IMR-90 (cell line): ENCODE data around the gene CDC42EP1.

ENCODE experiments used
- CEBPB ChIP-seq: IDR thresholded peaks from 2 replicates; pipeline ENCODE4 v1.6.1; 2012; ENCODE audit warnings: low read depth, low read length, improper control_type of control experiment
- CHD1 ChIP-seq: IDR thresholded peaks from 2 replicates; pipeline ENCODE4 v1.6.1; 2012; ENCODE audit warnings: low read depth, low read length, improper control_type of control experiment
- CTCF ChIP-seq: conservative IDR thresholded peaks from 2 replicates; pipeline ENCODE4 v1.5.1; 2012; ENCODE audit warnings: mild to moderate bottlenecking, low read depth, low read length, improper control_type of control experiment
- MAFK ChIP-seq: IDR thresholded peaks from 2 replicates; pipeline ENCODE4 v1.6.1; 2012; ENCODE audit warnings: low read depth, low read length, improper control_type of control experiment
- POLR2A ChIP-seq: IDR thresholded peaks from 2 replicates; pipeline ENCODE4 v1.6.1; 2012; ENCODE audit warnings: mild to moderate bottlenecking, low read depth, low read length
- RAD21 ChIP-seq: IDR thresholded peaks from 2 replicates; pipeline ENCODE4 v1.6.1; 2012; ENCODE audit warnings: low read length, improper control_type of control experiment
- SMC3 ChIP-seq: fragments of 150-350 bp; IDR thresholded peaks from 2 replicates; pipeline ENCODE4 v1.6.1; 2016; ENCODE audit warnings: low read depth, mild to moderate bottlenecking, antibody characterized with exemption, low read length, moderate library complexity
- USF2 ChIP-seq: fragments of 150-350 bp; IDR thresholded peaks from 2 replicates; pipeline ENCODE4 v1.6.1; 2017; ENCODE audit warnings: mild to moderate bottlenecking, antibody characterized with exemption, low read length, low read depth

GRCh38 chr22:37578002-37578401 lies 17.7 kb downstream of the CDC42EP1 start:
- TF ChIP-seq CTCF = no peak
- no peak for TF ChIP-seq RAD21
- no peak for TF ChIP-seq POLR2A
- no peak for TF ChIP-seq USF2
- TF ChIP-seq CEBPB = no peak
- TF ChIP-seq MAFK = no peak
- no peak for TF ChIP-seq SMC3
- TF ChIP-seq CHD1 = no peak
